IMR-90 (cell line): ENCODE data around the gene SEMA4B. TPM values are rescaled to one million over a fixed set of nuclear protein-coding genes. Genes with fewer than 3 reads are reported as not detected.

Experiments
- ATAC-seq: fragments of 200-7000 bp; cut with Tn5 transposase; 2 replicates; pipeline ENCODE4 v1.9.1; 2020; ENCODE audit warnings: low read depth, mild to moderate bottlenecking, moderate library complexity
- BruUV-seq: library from RNA; stranded (reverse); fragments of 400-500 nt; replicated peaks from 2 replicates; lab custom pipeline; 2021; lab: Mats Ljungman, UMichigan
- CTCF ChIA-PET: fragments of 300-600 bp; formaldehyde crosslinking; extraction: SDS; loops from one replicate; lab custom pipeline; 2021; ENCODE audit warnings: antibody characterized with exemption; lab: Yijun Ruan, JAX
- POLR2A ChIA-PET: fragments of 300-600 bp; sonication (Branson Sonifier 250); formaldehyde crosslinking; loops from one replicate; lab custom pipeline; 2022; ENCODE audit warnings: antibody characterized with exemption; ENCODE audit not compliant: unreplicated experiment; lab: Charles Lee
- DNase-seq: peaks from one replicate; pipeline ENCODE4 v3.0.0; 2013
- H2AFZ ChIP-seq: replicated peaks from 2 replicates; pipeline ENCODE3; 2013; ENCODE audit warnings: low read length, mild to moderate bottlenecking; ENCODE audit not compliant: poor library complexity
- H2AK5ac ChIP-seq: 2 replicates; pipeline ENCODE4 v1.6.1; 2013; ENCODE audit warnings: low read depth, low read length, inconsistent platforms
- H2AK9ac ChIP-seq: replicated peaks from 2 replicates; pipeline ENCODE3; 2013; ENCODE audit warnings: mild to moderate bottlenecking, low read depth, low read length, moderate library complexity; ENCODE audit not compliant: poor library complexity
- H2BK120ac ChIP-seq: 2 replicates; pipeline ENCODE4 v1.6.1; 2013; ENCODE audit warnings: low read depth, low read length, inconsistent platforms
- H2BK15ac ChIP-seq: 3 replicates; pipeline ENCODE4 v1.6.1; 2013; ENCODE audit warnings: low read depth, low read length, inconsistent platforms
- H2BK20ac ChIP-seq: 2 replicates; pipeline ENCODE4 v1.6.1; 2013; ENCODE audit warnings: low read depth, mild to moderate bottlenecking, inconsistent platforms, low read length, moderate library complexity
- H2BK5ac ChIP-seq: 2 replicates; pipeline ENCODE4 v1.6.1; 2013; ENCODE audit warnings: mild to moderate bottlenecking, low read depth, low read length, inconsistent platforms; ENCODE audit not compliant: poor library complexity, severe bottlenecking
- H3K14ac ChIP-seq: replicated peaks from 2 replicates; pipeline ENCODE4 v1.6.1; 2013; ENCODE audit warnings: low read depth, low read length, inconsistent platforms
- H3K18ac ChIP-seq: 2 replicates; pipeline ENCODE4 v1.6.1; 2013; ENCODE audit warnings: low read depth, low read length, control low read depth
- H3K23ac ChIP-seq: 2 replicates; pipeline ENCODE4 v1.6.1; 2013; ENCODE audit warnings: low read depth, low read length, inconsistent platforms
- H3K27ac ChIP-seq: 2 replicates; pipeline ENCODE4 v1.5.1; 2013; ENCODE audit warnings: mild to moderate bottlenecking, control low read depth, low read length; ENCODE audit not compliant: insufficient read depth
- H3K27me3 ChIP-seq: 2 replicates; pipeline ENCODE4 v1.6.1; 2013; ENCODE audit warnings: low read length; ENCODE audit not compliant: control insufficient read depth, insufficient read depth
- H3K36me3 ChIP-seq: 2 replicates; pipeline ENCODE4 v1.6.1; 2013; ENCODE audit warnings: low read length, mixed read lengths; ENCODE audit not compliant: control insufficient read depth, insufficient read depth
- H3K4ac ChIP-seq: 2 replicates; pipeline ENCODE4 v1.6.1; 2013; ENCODE audit warnings: low read depth, low read length, inconsistent platforms
- H3K4me1 ChIP-seq: 2 replicates; pipeline ENCODE4 v1.6.1; 2013; ENCODE audit warnings: low read length, mixed read lengths; ENCODE audit not compliant: control insufficient read depth, insufficient read depth
- H3K4me2 ChIP-seq: 2 replicates; pipeline ENCODE4 v1.6.1; 2013; ENCODE audit warnings: low read depth, mild to moderate bottlenecking, control low read depth, low read length, moderate library complexity
- H3K4me3 ChIP-seq: 2 replicates; pipeline ENCODE4 v1.5.1; 2013; ENCODE audit warnings: low read depth, mild to moderate bottlenecking, control low read depth, low read length, moderate library complexity; ENCODE audit not compliant: insufficient read depth
- H3K56ac ChIP-seq: 2 replicates; pipeline ENCODE4 v1.6.1; 2013; ENCODE audit warnings: low read length, inconsistent platforms; ENCODE audit not compliant: insufficient read depth; ENCODE audit errors: extremely low read depth
- H3K79me1 ChIP-seq, 2 experiments: 2 replicates each; pipeline ENCODE4 v1.6.1; 2013; ENCODE audit warnings: low read length in 2 of 2, inconsistent platforms in 1 of 2, low read depth in 1 of 2
- H3K9ac ChIP-seq: 2 replicates; pipeline ENCODE4 v1.6.1; 2013; ENCODE audit warnings: low read depth, low read length, control low read depth
- H3K9me1 ChIP-seq: 2 replicates; pipeline ENCODE4 v1.6.1; 2013; ENCODE audit warnings: low read length, inconsistent platforms; ENCODE audit not compliant: insufficient read depth
- H3K9me3 ChIP-seq: 2 replicates; pipeline ENCODE4 v1.6.1; 2013; ENCODE audit warnings: low read length; ENCODE audit not compliant: control insufficient read depth, insufficient read depth
- H4K20me1 ChIP-seq: 2 replicates; pipeline ENCODE4 v1.6.1; 2013; ENCODE audit warnings: low read length, inconsistent platforms; ENCODE audit not compliant: insufficient read depth
- H4K5ac ChIP-seq: 2 replicates; pipeline ENCODE4 v1.6.1; 2013; ENCODE audit warnings: mild to moderate bottlenecking, low read depth, low read length, control low read depth
- H4K8ac ChIP-seq, 2 experiments: 2 replicates each; pipeline ENCODE4 v1.6.1; 2013; ENCODE audit warnings: low read depth in 2 of 2, low read length in 2 of 2, control low read depth in 1 of 2, inconsistent platforms in 1 of 2
- H4K91ac ChIP-seq: 2 replicates; pipeline ENCODE4 v1.6.1; 2013; ENCODE audit warnings: low read depth, low read length, inconsistent platforms; ENCODE audit not compliant: insufficient read depth
- CEBPB ChIP-seq: IDR thresholded peaks from 2 replicates; pipeline ENCODE4 v1.6.1; 2012; ENCODE audit warnings: low read depth, low read length, improper control_type of control experiment
- MAFK ChIP-seq: IDR thresholded peaks from 2 replicates; pipeline ENCODE4 v1.6.1; 2012; ENCODE audit warnings: low read depth, low read length, improper control_type of control experiment
- RAD21 ChIP-seq: IDR thresholded peaks from 2 replicates; pipeline ENCODE4 v1.6.1; 2012; ENCODE audit warnings: low read length, improper control_type of control experiment
- RCOR1 ChIP-seq: IDR thresholded peaks from 2 replicates; pipeline ENCODE4 v1.6.1; 2012; ENCODE audit warnings: mild to moderate bottlenecking, low read length, improper control_type of control experiment; ENCODE audit not compliant: insufficient replicate concordance
- SMC3 ChIP-seq: fragments of 150-350 bp; IDR thresholded peaks from 2 replicates; pipeline ENCODE4 v1.6.1; 2016; ENCODE audit warnings: low read depth, mild to moderate bottlenecking, antibody characterized with exemption, low read length, moderate library complexity
- WGBS, 2 experiments: methylation state at CpG; one replicate each; pipeline versions ENCODE4 v1.1.5 to v1.1.7; 2013; ENCODE audit warnings: missing lambda C conversion rate in 2 of 2; ENCODE audit not compliant: insufficient read length in 1 of 2; ENCODE audit errors: extremely low coverage in 2 of 2; 5-methylcytosine and 5-hydroxymethylcytosine counted together
- dilution Hi-C: fragments of 300-500 bp; cut with HindIII; formaldehyde crosslinking; loops from one replicate; pipeline ENCODE4 v1.14.3; 2018; ENCODE audit warnings: low sequenced_read_pairs; ENCODE audit not compliant: unreplicated experiment
- in situ Hi-C: fragments of 300-500 bp; cut with MboI; formaldehyde crosslinking; loops from 3 replicates; pipeline ENCODE4 v1.14.3; 2019; ENCODE audit warnings: low sequenced_read_pairs, inconsistent platforms, mixed read lengths
- intact Hi-C: fragments of 100-400 bp; cut with micrococcal nuclease; formaldehyde crosslinking; loops from 2 replicates; pipeline ENCODE4 v1.10.0; 2022
- polyA plus RNA-seq, 3 experiments: library from polyadenylated mRNA; depleted of rRNA; stranded (reverse); fragments of >200 nt; gene quantifications; 2 replicates each; pipeline ENCODE4 v1.2.3, GENCODE V29; 2012; ENCODE audit warnings: low replicate concordance in 1 of 3
- total RNA-seq: library from RNA; depleted of rRNA; stranded (reverse); fragments of >200 nt; gene quantifications from 2 replicates; pipeline ENCODE4 v1.2.3, GENCODE V29; 2012

SEMA4B gene
- total and polyA plus RNA-seq, 2 of the 4 experiments (the other 2 are of a cell fraction): 5.0 to 22.5 TPM

DNA sequence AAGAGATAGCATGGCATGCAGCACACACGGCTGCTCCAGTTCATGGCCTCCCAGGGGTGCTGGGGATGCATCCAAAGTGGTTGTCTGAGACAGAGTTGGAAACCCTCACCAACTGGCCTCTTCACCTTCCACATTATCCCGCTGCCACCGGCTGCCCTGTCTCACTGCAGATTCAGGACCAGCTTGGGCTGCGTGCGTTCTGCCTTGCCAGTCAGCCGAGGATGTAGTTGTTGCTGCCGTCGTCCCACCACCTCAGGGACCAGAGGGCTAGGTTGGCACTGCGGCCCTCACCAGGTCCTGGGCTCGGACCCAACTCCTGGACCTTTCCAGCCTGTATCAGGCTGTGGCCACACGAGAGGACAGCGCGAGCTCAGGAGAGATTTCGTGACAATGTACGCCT is 27.8 kb downstream of the SEMA4B start:
- Histone ChIP-seq H4K5ac (no peak overlapping the region), H2AK9ac (no peak overlapping the region), H3K4ac (no peak overlapping the region), H3K4me2 (no peak overlapping the region), H3K9me3 (no peaks in the 10 kb centered on the region), H3K9ac (no peak overlapping the region), H2AK5ac (no peak overlapping the region), H3K4me3 (no peak overlapping the region), H3K14ac (no peak overlapping the region), H3K27ac (no peak overlapping the region), H4K8ac (no peak overlapping the region), H3K4me1 (peaks cover 4% of the 10 kb centered on the region), H2AFZ (no peak overlapping the region), H2BK120ac (no peak overlapping the region), H3K9me1 (peaks cover 12% of the 10 kb centered on the region), H3K56ac (no peak overlapping the region), H3K23ac (no peak overlapping the region), H3K36me3 (peaks cover 59% of the 10 kb centered on the region), H3K79me1 (peaks cover 9 to 36% of the 10 kb centered on the region in 2 experiments; a peak in 3 of 4 replicates), H2BK15ac (no peak overlapping the region), H2BK20ac (no peak overlapping the region), H3K27me3 (no peaks in the 10 kb centered on the region), H2BK5ac (no peak overlapping the region), H4K20me1 (0 out of 2 replicates have a peak, but pooled peaks cover 7% of the 10 kb centered on the region), H3K18ac (no peak overlapping the region), H4K91ac (no peak overlapping the region)
- ATAC-seq: no peak
- ChIA-PET CTCF (no interaction called here), POLR2A (no interaction called here)
- DNase-seq: no peak
- in situ Hi-C loops (loop anchor here (10.0 kb wide), 1 partner anchor 334 kb away; the partner anchor contains the start of gene AP3S2), dilution Hi-C loops (no loop called here), intact Hi-C loops (loop anchor here (10.0 kb wide), 1 partner anchor 144 kb away; no protein-coding TSS in a partner anchor)
- 97% methylated on average over 14 of the region's 15 CpGs; no CpG with 5 or more reads in 1 of the 2 experiments for WGBS, 2 experiments
- no peak for TF ChIP-seq RAD21
- no peak for TF ChIP-seq SMC3
- TF ChIP-seq CEBPB: no peak
- TF ChIP-seq RCOR1: no peak
- no peak for TF ChIP-seq MAFK
- BruUV-seq: no TSS peak
